HCT116 (cell line): ENCODE data around the gene PLCD3. TPM values are rescaled to one million over a fixed set of nuclear protein-coding genes. Genes with fewer than 3 reads are reported as not detected.

ENCODE experiments used
- ATAC-seq: fragments of 200-7000 bp; cut with Tn5 transposase; 2 replicates; pipeline ENCODE4 v1.9.1; 2020; ENCODE audit warnings: mild to moderate bottlenecking, moderate library complexity
- BruUV-seq: library from RNA; stranded (reverse); fragments of 400-500 nt; replicated peaks from 2 replicates; lab custom pipeline; 2021; lab: Mats Ljungman, UMichigan
- CTCF ChIA-PET: fragments of 300-600 bp; sonication (Branson Sonifier 250); formaldehyde crosslinking; loops from one replicate; lab custom pipeline; 2021; ENCODE audit warnings: antibody characterized with exemption; lab: Charles Lee
- POLR2A ChIA-PET: fragments of 300-600, 350-600 bp; sonication (Branson Sonifier 250); formaldehyde crosslinking; loops from one replicate; lab custom pipeline; 2021; ENCODE audit warnings: antibody characterized with exemption; lab: Charles Lee
- RAD21 ChIA-PET, 2 experiments: fragments of 300-600 bp; sonication (Branson Sonifier 250); formaldehyde crosslinking; loops; one replicate each; lab custom pipeline; 2023; ENCODE audit warnings: low total read pairs in 2 of 2; ENCODE audit not compliant: uncharacterized antibody in 2 of 2, unreplicated experiment in 2 of 2, low non-redundant PET in 1 of 2; lab: Charles Lee
- DNase-seq: peaks from one replicate; pipeline ENCODE4 v3.0.0-alpha.2; 2010; ENCODE audit warnings: low read depth, low spot score
- H2AFZ ChIP-seq: fragments of 200-600 bp; shearing (Covaris generic), sonication (generic); 2 replicates; pipeline ENCODE4 v1.6.1; 2017; ENCODE audit warnings: low read depth, mixed run types, mixed read lengths, antibody characterized with exemption, low read length; ENCODE audit not compliant: poor library complexity, severe bottlenecking
- H3K27ac ChIP-seq: 2 replicates; pipeline ENCODE4 v1.5.1; 2012; ENCODE audit warnings: low read depth, low read length
- H3K27me3 ChIP-seq: fragments of 200-600 bp; sonication (generic); 2 replicates; pipeline ENCODE4 v1.6.1; 2016; ENCODE audit warnings: mixed run types, low read length, mixed read lengths; ENCODE audit not compliant: insufficient read depth
- H3K36me3 ChIP-seq, 2 experiments: fragments of 200-500 bp in 1 of 2; fragments of 200-600 bp in 1 of 2; sonication (Bioruptor generic) in 1 of 2; sonication (generic) in 1 of 2; 2 replicates each; pipeline versions ENCODE4 v1.5.1 to v1.6.1; 2014 to 2016; ENCODE audit warnings: low read length in 2 of 2, inconsistent platforms in 1 of 2, mixed read lengths in 1 of 2, mixed run types in 1 of 2; ENCODE audit not compliant: insufficient read depth in 2 of 2, control insufficient read depth in 1 of 2
- H3K4me1 ChIP-seq, 2 experiments: fragments of 200-600 bp in 1 of 2; sonication (generic) in 1 of 2; 2 replicates each; pipeline versions ENCODE4 v1.5.1 to v1.6.1; 2012 to 2017; ENCODE audit warnings: low read length in 2 of 2, inconsistent platforms in 1 of 2, mild to moderate bottlenecking in 1 of 2, mixed read lengths in 1 of 2, mixed run types in 1 of 2, moderate library complexity in 1 of 2; ENCODE audit not compliant: insufficient read depth in 2 of 2, control insufficient read depth in 1 of 2
- H3K4me2 ChIP-seq: fragments of 200-600 bp; sonication (generic); 2 replicates; pipeline ENCODE4 v1.6.1; 2017; ENCODE audit warnings: mixed run types, low read length, mixed read lengths
- H3K4me3 ChIP-seq, 2 experiments: fragments of 200-600 bp in 1 of 2; sonication (generic) in 1 of 2; replicated peaks in 1 of 2; 2 replicates each; pipeline ENCODE4 v1.5.1; 2011 to 2016; ENCODE audit warnings: low read length in 2 of 2, control low read depth in 1 of 2, low read depth in 1 of 2, mild to moderate bottlenecking in 1 of 2, mixed read lengths in 1 of 2, mixed run types in 1 of 2
- H3K79me2 ChIP-seq: fragments of 200-600 bp; sonication (generic); 2 replicates; pipeline ENCODE4 v1.6.1; 2017; ENCODE audit warnings: mild to moderate bottlenecking, mixed run types, low read length, moderate library complexity, mixed read lengths; ENCODE audit not compliant: insufficient read depth
- H3K9ac ChIP-seq: fragments of 200-600 bp; sonication (generic); 2 replicates; pipeline ENCODE4 v1.6.1; 2016; ENCODE audit warnings: low read length, mixed read lengths
- H3K9me2 ChIP-seq: fragments of 200-600 bp; sonication (generic), shearing (Covaris generic); 2 replicates; pipeline ENCODE4 v1.6.1; 2017; ENCODE audit warnings: mixed run types, mild to moderate bottlenecking, moderate library complexity; ENCODE audit not compliant: insufficient read depth
- H3K9me3 ChIP-seq, 2 experiments: fragments of 200-500 bp in 1 of 2; fragments of 200-600 bp in 1 of 2; sonication (Bioruptor generic) in 1 of 2; sonication (generic) in 1 of 2; 2 replicates each; pipeline ENCODE4 v1.6.1; 2014 to 2017; ENCODE audit warnings: low read length in 2 of 2, mixed read lengths in 2 of 2, inconsistent platforms in 1 of 2, low read depth in 1 of 2, mild to moderate bottlenecking in 1 of 2, mixed run types in 1 of 2, moderate library complexity in 1 of 2; ENCODE audit not compliant: control insufficient read depth in 1 of 2, insufficient read depth in 1 of 2
- H4K20me1 ChIP-seq: fragments of 200-600 bp; sonication (generic), shearing (Covaris generic); 2 replicates; pipeline ENCODE4 v1.6.1; 2017; ENCODE audit warnings: mixed run types, mild to moderate bottlenecking, moderate library complexity; ENCODE audit not compliant: insufficient read depth
- CBX3 ChIP-seq: IDR thresholded peaks from 2 replicates; pipeline ENCODE4 v1.6.1; 2012; ENCODE audit warnings: low read depth
- CEBPB ChIP-seq: IDR thresholded peaks from 2 replicates; pipeline ENCODE4 v1.6.1; 2012; ENCODE audit warnings: low read depth
- CTCF ChIP-seq, 3 experiments: fragments of 200-600 bp in 1 of 3; sonication (generic) in 1 of 3; IDR thresholded peaks in 2 of 3; conservative IDR thresholded peaks in 1 of 3; 2 replicates each; pipeline ENCODE4 v1.5.1; 2012 to 2017; ENCODE audit warnings: low read depth in 2 of 3, low read length in 2 of 3, antibody characterized with exemption in 1 of 3, borderline replicate concordance in 1 of 3, control low read depth in 1 of 3, mild to moderate bottlenecking in 1 of 3, mixed read lengths in 1 of 3, mixed run types in 1 of 3, moderate library complexity in 1 of 3; ENCODE audit not compliant: insufficient read depth in 1 of 3
- EGR1 ChIP-seq: IDR thresholded peaks from 2 replicates; pipeline ENCODE4 v1.6.1; 2012; ENCODE audit warnings: low read depth
- ELF1 ChIP-seq: IDR thresholded peaks from 2 replicates; pipeline ENCODE4 v1.6.1; 2012; ENCODE audit warnings: low read depth, borderline replicate concordance
- EZH2phosphoT487 ChIP-seq: fragments of 200-600 bp; IDR thresholded peaks from 2 replicates; pipeline ENCODE4 v1.6.1; 2018; ENCODE audit warnings: antibody characterized with exemption, borderline replicate concordance
- JUND ChIP-seq: IDR thresholded peaks from 2 replicates; pipeline ENCODE4 v1.6.1; 2012
- POLR2AphosphoS5 ChIP-seq: IDR thresholded peaks from 2 replicates; pipeline ENCODE4 v1.6.1; 2011; ENCODE audit warnings: mild to moderate bottlenecking, low read depth, low read length, moderate library complexity
- SRF ChIP-seq: IDR thresholded peaks from 2 replicates; pipeline ENCODE4 v1.6.1; 2012; ENCODE audit warnings: low read depth
- YY1 ChIP-seq: IDR thresholded peaks from 2 replicates; pipeline ENCODE4 v1.6.1; 2011; ENCODE audit warnings: low read length, low read depth, moderate library complexity, mild to moderate bottlenecking; ENCODE audit not compliant: insufficient replicate concordance; ENCODE audit errors: extremely low read depth
- ZFX ChIP-seq: fragments of 450-650 bp; IDR thresholded peaks from 2 replicates; pipeline ENCODE4 v1.6.1; 2017
- intact Hi-C: fragments of 100-400 bp; cut with micrococcal nuclease; formaldehyde crosslinking; loops from 2 replicates; pipeline ENCODE4 v1.10.0; 2022
- total RNA-seq: library from RNA; stranded (reverse); gene quantifications from one replicate; pipeline ENCODE4 v1.2.1, GENCODE V29; 2021; ENCODE audit not compliant: unreplicated experiment
- TF ChIP-seq, protein P1 (sequence below): IDR thresholded peaks from 2 replicates; pipeline ENCODE4 v1.6.1; 2011; ENCODE audit warnings: mild to moderate bottlenecking, low read length, moderate library complexity; ENCODE audit not compliant: insufficient replicate concordance; ENCODE audit errors: extremely low read depth
- TF ChIP-seq, protein P2 (sequence below): IDR thresholded peaks from 2 replicates; pipeline ENCODE4 v1.6.1; 2012; ENCODE audit warnings: low read depth
- TF ChIP-seq, protein P3 (sequence below): IDR thresholded peaks from 2 replicates; pipeline ENCODE4 v1.6.1; 2012

The PLCD3 gene
- total RNA-seq, 1 experiment from 2014 or later: 197 TPM

GRCh38 chr17:45087978-45088377 lies 44.3 kb downstream of the PLCD3 start:
- ATAC-seq (no peak), DNase-seq (no peak)
- no peak overlapping the region for H3K4me2 ChIP-seq
- no TSS peak for BruUV-seq
- ChIA-PET RAD21 (no interaction called here), POLR2A (no interaction called here), CTCF (no interaction called here)
- H3K27me3 ChIP-seq: no peaks in the 10 kb centered on the region
- no peak overlapping the region for H3K9ac ChIP-seq
- intact Hi-C loops: loop anchor here (2.0 kb wide), 1 partner anchor 19 kb away; no protein-coding TSS in a partner anchor
- peaks cover 4% of the 10 kb centered on the region; the same call in 1 of the 2 replicates for H4K20me1 ChIP-seq
- H3K4me3 ChIP-seq: no peak overlapping the region
- H3K79me2 ChIP-seq: peaks cover 18% of the 10 kb centered on the region; the same call in 1 of the 2 replicates
- H3K9me3 ChIP-seq: no peaks in the 10 kb centered on the region
- H3K4me1 ChIP-seq: peaks cover 3 to 18% of the 10 kb centered on the region in 2 experiments
- H3K27ac ChIP-seq: no peak overlapping the region
- H2AFZ ChIP-seq: no peak overlapping the region
- peaks cover 52 to 58% of the 10 kb centered on the region in 2 experiments for H3K36me3 ChIP-seq
- no peak for TF ChIP-seq EGR1
- TF ChIP-seq CTCF (IDR thresholded peaks at IDR 0.05 in 2 of 3, conservative IDR thresholded peaks at IDR 0.05 in 1 of 3; ENCODE audit: borderline replicate concordance in 1 of 3, insufficient read depth in 1 of 3, low read depth in 2 of 3, low read length in 2 of 3): no peak
- TF ChIP-seq, protein P1, sequence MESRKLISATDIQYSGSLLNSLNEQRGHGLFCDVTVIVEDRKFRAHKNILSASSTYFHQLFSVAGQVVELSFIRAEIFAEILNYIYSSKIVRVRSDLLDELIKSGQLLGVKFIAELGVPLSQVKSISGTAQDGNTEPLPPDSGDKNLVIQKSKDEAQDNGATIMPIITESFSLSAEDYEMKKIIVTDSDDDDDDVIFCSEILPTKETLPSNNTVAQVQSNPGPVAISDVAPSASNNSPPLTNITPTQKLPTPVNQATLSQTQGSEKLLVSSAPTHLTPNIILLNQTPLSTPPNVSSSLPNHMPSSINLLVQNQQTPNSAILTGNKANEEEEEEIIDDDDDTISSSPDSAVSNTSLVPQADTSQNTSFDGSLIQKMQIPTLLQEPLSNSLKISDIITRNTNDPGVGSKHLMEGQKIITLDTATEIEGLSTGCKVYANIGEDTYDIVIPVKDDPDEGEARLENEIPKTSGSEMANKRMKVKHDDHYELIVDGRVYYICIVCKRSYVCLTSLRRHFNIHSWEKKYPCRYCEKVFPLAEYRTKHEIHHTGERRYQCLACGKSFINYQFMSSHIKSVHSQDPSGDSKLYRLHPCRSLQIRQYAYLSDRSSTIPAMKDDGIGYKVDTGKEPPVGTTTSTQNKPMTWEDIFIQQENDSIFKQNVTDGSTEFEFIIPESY: no peak
- TF ChIP-seq CBX3: no peak
- TF ChIP-seq JUND: no peak
- TF ChIP-seq SRF: no peak
- TF ChIP-seq, protein P2, sequence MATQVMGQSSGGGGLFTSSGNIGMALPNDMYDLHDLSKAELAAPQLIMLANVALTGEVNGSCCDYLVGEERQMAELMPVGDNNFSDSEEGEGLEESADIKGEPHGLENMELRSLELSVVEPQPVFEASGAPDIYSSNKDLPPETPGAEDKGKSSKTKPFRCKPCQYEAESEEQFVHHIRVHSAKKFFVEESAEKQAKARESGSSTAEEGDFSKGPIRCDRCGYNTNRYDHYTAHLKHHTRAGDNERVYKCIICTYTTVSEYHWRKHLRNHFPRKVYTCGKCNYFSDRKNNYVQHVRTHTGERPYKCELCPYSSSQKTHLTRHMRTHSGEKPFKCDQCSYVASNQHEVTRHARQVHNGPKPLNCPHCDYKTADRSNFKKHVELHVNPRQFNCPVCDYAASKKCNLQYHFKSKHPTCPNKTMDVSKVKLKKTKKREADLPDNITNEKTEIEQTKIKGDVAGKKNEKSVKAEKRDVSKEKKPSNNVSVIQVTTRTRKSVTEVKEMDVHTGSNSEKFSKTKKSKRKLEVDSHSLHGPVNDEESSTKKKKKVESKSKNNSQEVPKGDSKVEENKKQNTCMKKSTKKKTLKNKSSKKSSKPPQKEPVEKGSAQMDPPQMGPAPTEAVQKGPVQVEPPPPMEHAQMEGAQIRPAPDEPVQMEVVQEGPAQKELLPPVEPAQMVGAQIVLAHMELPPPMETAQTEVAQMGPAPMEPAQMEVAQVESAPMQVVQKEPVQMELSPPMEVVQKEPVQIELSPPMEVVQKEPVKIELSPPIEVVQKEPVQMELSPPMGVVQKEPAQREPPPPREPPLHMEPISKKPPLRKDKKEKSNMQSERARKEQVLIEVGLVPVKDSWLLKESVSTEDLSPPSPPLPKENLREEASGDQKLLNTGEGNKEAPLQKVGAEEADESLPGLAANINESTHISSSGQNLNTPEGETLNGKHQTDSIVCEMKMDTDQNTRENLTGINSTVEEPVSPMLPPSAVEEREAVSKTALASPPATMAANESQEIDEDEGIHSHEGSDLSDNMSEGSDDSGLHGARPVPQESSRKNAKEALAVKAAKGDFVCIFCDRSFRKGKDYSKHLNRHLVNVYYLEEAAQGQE: no peak
- no peak for TF ChIP-seq ZFX
- TF ChIP-seq CEBPB: no peak
- TF ChIP-seq, protein P3, sequence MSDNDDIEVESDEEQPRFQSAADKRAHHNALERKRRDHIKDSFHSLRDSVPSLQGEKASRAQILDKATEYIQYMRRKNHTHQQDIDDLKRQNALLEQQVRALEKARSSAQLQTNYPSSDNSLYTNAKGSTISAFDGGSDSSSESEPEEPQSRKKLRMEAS: no peak
- TF ChIP-seq EZH2phosphoT487: no peak
- no peak for TF ChIP-seq ELF1
- TF ChIP-seq YY1: no peak
- no peak for TF ChIP-seq POLR2AphosphoS5
- no peaks in the 10 kb centered on the region for H3K9me2 ChIP-seq
